Suprapubic skin (tissue), 4 donors: ENCODE data around the gene MYORG.

ENCODE experiments used
- POLR2A ChIP-seq, 2 donors: fragments of 450-650 bp; IDR thresholded peaks; one replicate each; pipeline ENCODE4 v1.6.1; 2017; ENCODE audit warnings: antibody characterized with exemption in 2 of 2, mild to moderate bottlenecking in 2 of 2, moderate library complexity in 2 of 2
- POLR2AphosphoS5 ChIP-seq, 3 donors: sonication (generic); formaldehyde crosslinking; IDR thresholded peaks; one replicate each; pipeline ENCODE4 v1.6.1; 2017; ENCODE audit warnings: antibody characterized with exemption in 3 of 3
- TF ChIP-seq, protein P1 (sequence below), 2 donors: fragments of 200-600 bp in 1 of 2; fragments of 450-650 bp in 1 of 2; sonication (generic) in 1 of 2; IDR thresholded peaks; one replicate each; pipeline ENCODE4 v1.5.1; 2016 to 2019; ENCODE audit warnings: antibody characterized with exemption in 2 of 2, mild to moderate bottlenecking in 1 of 2, moderate library complexity in 1 of 2

DNA sequence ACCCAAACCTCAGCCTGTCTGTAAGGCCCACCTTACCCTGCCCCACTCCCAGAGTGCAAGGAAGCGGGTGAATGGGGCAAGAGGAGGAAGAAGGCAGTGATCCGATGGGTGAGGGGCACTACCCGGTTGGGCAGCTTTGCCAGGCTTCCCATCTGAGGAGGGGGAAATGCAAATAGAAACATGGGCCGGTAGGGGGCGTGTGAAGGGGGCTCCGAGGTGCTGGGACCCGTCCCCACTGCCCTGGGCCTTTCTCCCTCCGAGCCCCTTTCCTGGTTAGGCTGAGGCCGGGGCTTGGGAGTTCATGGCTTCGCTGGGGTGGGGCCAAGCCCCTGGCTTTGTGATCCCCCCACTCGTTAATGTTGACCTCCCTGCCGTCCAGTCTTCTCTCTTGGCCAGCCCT lies 23.6 kb upstream of the MYORG start:
- TF ChIP-seq, protein P1, sequence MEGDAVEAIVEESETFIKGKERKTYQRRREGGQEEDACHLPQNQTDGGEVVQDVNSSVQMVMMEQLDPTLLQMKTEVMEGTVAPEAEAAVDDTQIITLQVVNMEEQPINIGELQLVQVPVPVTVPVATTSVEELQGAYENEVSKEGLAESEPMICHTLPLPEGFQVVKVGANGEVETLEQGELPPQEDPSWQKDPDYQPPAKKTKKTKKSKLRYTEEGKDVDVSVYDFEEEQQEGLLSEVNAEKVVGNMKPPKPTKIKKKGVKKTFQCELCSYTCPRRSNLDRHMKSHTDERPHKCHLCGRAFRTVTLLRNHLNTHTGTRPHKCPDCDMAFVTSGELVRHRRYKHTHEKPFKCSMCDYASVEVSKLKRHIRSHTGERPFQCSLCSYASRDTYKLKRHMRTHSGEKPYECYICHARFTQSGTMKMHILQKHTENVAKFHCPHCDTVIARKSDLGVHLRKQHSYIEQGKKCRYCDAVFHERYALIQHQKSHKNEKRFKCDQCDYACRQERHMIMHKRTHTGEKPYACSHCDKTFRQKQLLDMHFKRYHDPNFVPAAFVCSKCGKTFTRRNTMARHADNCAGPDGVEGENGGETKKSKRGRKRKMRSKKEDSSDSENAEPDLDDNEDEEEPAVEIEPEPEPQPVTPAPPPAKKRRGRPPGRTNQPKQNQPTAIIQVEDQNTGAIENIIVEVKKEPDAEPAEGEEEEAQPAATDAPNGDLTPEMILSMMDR (IDR thresholded peaks at IDR 0.05), result no peak
- TF ChIP-seq POLR2AphosphoS5 (IDR thresholded peaks at IDR 0.05) (no peak), POLR2A (IDR thresholded peaks at IDR 0.05) (no peak)
